Thoracic aorta (tissue), 2 donors: ENCODE measurements around the gene FAAP100. TPM values are rescaled to one million over a fixed set of nuclear protein-coding genes. Genes with fewer than 3 reads are reported as not detected.

Source experiments
- ATAC-seq: fragments of 150-250 bp; one replicate; pipeline ENCODE4 v1.8.0; 2017; ENCODE audit warnings: low read depth; ENCODE audit not compliant: insufficient number of reproducible peaks, low FRiP score
- DNase-seq: peaks from one replicate; pipeline ENCODE4 v3.0.0-alpha.2; 2020; ENCODE audit warnings: low spot score
- H3K27ac ChIP-seq, 2 donors: fragments of 200-600 bp; sonication (generic); 1 replicate in 1 of 2; 2 replicates in 1 of 2; pipeline ENCODE4 v1.5.1; 2016; ENCODE audit warnings: mild to moderate bottlenecking in 2 of 2, moderate library complexity in 2 of 2
- H3K27me3 ChIP-seq: fragments of 200-600 bp; sonication (generic); replicated peaks from 2 replicates; pipeline ENCODE4 v1.6.0; 2016; ENCODE audit warnings: mild to moderate bottlenecking; ENCODE audit not compliant: insufficient read depth
- H3K36me3 ChIP-seq: fragments of 200-600 bp; sonication (generic); one replicate; pipeline ENCODE4 v1.5.1; 2016
- H3K4me1 ChIP-seq, 2 donors: fragments of 200-600 bp; sonication (generic); 1 replicate in 1 of 2; 2 replicates in 1 of 2; pipeline versions ENCODE4 v1.5.1 to v1.6.0; 2016; ENCODE audit warnings: low read depth in 2 of 2, mild to moderate bottlenecking in 1 of 2; ENCODE audit not compliant: control insufficient read depth in 1 of 2
- H3K4me3 ChIP-seq: fragments of 200-600 bp; sonication (generic); 2 replicates; pipeline ENCODE4 v1.5.1; 2016; ENCODE audit warnings: mild to moderate bottlenecking
- H3K9me3 ChIP-seq: fragments of 200-600 bp; sonication (generic); 2 replicates; pipeline ENCODE4 v1.5.1; 2016
- total RNA-seq, 2 donors: library from RNA; depleted of rRNA; stranded (reverse); fragments of >200 nt; gene quantifications; one replicate each; pipeline versions ENCODE4 v1.1.0 to v1.2.3, GENCODE V29; 2016
- TF ChIP-seq, protein P1 (sequence below): fragments of 200-600 bp; sonication (generic); IDR thresholded peaks from one replicate; pipeline ENCODE4 v1.5.1; 2019; ENCODE audit warnings: antibody characterized with exemption

FAAP100 gene
- total RNA-seq, 2 donors from 2014 or later = 43.2 to 57.9 TPM

- no peaks in the 10 kb centered on the region for H3K9me3 ChIP-seq
- ATAC-seq = no peak
- DNase-seq = no peak
- H3K4me3 ChIP-seq = no peak overlapping the region
- H3K4me1 ChIP-seq = peaks cover 7 to 15% of the 10 kb centered on the region in 2 donors
- H3K27ac ChIP-seq = no peak overlapping the region
- peaks cover 49% of the 10 kb centered on the region for H3K36me3 ChIP-seq
- TF ChIP-seq, protein P1, sequence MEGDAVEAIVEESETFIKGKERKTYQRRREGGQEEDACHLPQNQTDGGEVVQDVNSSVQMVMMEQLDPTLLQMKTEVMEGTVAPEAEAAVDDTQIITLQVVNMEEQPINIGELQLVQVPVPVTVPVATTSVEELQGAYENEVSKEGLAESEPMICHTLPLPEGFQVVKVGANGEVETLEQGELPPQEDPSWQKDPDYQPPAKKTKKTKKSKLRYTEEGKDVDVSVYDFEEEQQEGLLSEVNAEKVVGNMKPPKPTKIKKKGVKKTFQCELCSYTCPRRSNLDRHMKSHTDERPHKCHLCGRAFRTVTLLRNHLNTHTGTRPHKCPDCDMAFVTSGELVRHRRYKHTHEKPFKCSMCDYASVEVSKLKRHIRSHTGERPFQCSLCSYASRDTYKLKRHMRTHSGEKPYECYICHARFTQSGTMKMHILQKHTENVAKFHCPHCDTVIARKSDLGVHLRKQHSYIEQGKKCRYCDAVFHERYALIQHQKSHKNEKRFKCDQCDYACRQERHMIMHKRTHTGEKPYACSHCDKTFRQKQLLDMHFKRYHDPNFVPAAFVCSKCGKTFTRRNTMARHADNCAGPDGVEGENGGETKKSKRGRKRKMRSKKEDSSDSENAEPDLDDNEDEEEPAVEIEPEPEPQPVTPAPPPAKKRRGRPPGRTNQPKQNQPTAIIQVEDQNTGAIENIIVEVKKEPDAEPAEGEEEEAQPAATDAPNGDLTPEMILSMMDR = no peak
- H3K27me3 ChIP-seq = no peaks in the 10 kb centered on the region
These were observed 4.6 kb downstream of the FAAP100 start for GRCh38 chr17:81547614-81547982.

- no peak overlapping the region for H3K27ac ChIP-seq
- TF ChIP-seq, protein P1 = no peak
- H3K4me3 ChIP-seq = no peak overlapping the region
- no peak for ATAC-seq
- H3K4me1 ChIP-seq = peaks cover 7 to 15% of the 10 kb centered on the region in 2 donors
- no peaks in the 10 kb centered on the region for H3K27me3 ChIP-seq
- no peaks in the 10 kb centered on the region for H3K9me3 ChIP-seq
- H3K36me3 ChIP-seq = peaks cover 49% of the 10 kb centered on the region
- no peak for DNase-seq
These were observed 5.1 kb downstream of the FAAP100 start for GRCh38 chr17:81546906-81547613.

DNA sequence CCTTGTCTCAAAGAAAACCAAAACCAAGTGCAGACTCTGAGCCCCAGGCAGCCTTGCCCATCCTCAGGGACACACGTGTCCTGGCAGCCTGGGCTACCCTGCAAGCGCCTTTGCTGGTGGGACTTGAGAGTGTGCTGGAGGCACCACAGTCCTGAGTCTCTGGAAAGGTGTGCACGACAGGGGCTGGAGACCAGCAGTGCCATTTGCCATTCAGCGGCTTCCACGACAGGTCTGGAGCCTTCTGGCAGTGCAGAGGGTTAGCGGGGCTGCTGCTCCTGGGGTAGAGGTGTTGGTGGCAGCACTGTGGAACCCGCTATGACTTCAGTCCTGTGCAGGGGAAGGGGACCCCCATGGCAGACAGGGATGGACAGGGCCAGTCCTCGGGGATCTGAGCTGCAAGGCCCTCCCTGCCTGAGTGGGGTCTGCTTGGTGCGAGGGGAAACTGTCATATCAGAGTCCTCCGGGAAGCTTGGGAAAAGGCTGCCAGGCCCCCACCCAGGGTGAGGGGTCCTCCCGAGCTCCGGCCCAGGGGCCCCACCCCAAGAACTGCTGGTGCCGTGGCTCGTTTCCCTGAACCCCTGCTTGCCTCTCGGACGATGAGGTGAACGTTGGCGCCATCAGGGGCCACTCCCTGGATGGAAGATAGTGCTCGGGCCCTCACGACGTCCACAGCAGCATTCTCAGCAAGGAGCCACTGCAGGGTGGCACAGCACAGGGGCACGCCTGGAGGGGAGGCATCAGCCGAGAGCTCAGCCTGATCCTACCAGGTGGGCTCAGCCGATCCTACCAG, 6.8 kb downstream of the FAAP100 start:
- DNase-seq (no peak), ATAC-seq (no peak)
- TF ChIP-seq, protein P1 = no peak
- H3K4me3 ChIP-seq = no peak overlapping the region
- peaks cover 55% of the 10 kb centered on the region for H3K36me3 ChIP-seq
- no peaks in the 10 kb centered on the region for H3K9me3 ChIP-seq
- H3K27me3 ChIP-seq = no peaks in the 10 kb centered on the region
- no peak overlapping the region for H3K27ac ChIP-seq
- peaks cover 0 to under 1% of the 10 kb centered on the region in 2 donors for H3K4me1 ChIP-seq

- H3K27ac ChIP-seq = no peak overlapping the region
- H3K4me3 ChIP-seq = no peak overlapping the region
- H3K4me1 ChIP-seq = no peaks in the 10 kb centered on the region
- H3K36me3 ChIP-seq = peaks cover 60% of the 10 kb centered on the region
- TF ChIP-seq, protein P1 = no peak
- H3K27me3 ChIP-seq = no peaks in the 10 kb centered on the region
- ATAC-seq (no peak), DNase-seq (no peak)
- no peaks in the 10 kb centered on the region for H3K9me3 ChIP-seq
These were observed 7.7 kb downstream of the FAAP100 start for GRCh38 chr17:81544281-81544974.

- ATAC-seq (no peak), DNase-seq (no peak)
- TF ChIP-seq, protein P1 = no peak
- Histone ChIP-seq H3K4me1 (no peaks in the 10 kb centered on the region), H3K36me3 (peaks cover 60% of the 10 kb centered on the region), H3K27ac (no peak overlapping the region), H3K9me3 (no peaks in the 10 kb centered on the region), H3K4me3 (no peak overlapping the region), H3K27me3 (no peaks in the 10 kb centered on the region)
These were observed 8.4 kb downstream of the FAAP100 start for GRCh38 chr17:81543756-81544155.
